ENCODE data around the gene CD180.

DNA sequence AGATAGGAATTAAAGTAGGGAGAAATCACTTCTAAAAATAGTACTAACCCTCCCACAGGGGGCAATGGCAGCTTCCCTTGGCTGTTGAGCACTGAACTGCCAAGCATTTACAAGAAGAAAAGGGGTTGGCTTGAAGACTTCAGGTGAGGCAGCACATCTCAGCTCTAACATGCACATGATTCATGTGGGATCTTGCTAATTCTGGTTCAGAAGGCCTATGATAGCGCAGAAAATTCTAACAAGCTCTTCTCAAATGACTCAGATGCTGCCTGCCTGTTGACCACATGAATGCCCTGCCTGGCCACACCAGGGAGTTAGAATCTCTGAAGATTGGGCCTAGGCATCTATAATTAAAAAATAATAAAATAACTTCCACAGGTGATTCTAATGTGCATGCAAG, 22.6 kb downstream of the CD180 start:
- no peak for TF ChIP-seq EZH2 (IDR thresholded peaks at IDR 0.05; ENCODE audit: borderline replicate concordance)
- TF ChIP-seq, protein P1, sequence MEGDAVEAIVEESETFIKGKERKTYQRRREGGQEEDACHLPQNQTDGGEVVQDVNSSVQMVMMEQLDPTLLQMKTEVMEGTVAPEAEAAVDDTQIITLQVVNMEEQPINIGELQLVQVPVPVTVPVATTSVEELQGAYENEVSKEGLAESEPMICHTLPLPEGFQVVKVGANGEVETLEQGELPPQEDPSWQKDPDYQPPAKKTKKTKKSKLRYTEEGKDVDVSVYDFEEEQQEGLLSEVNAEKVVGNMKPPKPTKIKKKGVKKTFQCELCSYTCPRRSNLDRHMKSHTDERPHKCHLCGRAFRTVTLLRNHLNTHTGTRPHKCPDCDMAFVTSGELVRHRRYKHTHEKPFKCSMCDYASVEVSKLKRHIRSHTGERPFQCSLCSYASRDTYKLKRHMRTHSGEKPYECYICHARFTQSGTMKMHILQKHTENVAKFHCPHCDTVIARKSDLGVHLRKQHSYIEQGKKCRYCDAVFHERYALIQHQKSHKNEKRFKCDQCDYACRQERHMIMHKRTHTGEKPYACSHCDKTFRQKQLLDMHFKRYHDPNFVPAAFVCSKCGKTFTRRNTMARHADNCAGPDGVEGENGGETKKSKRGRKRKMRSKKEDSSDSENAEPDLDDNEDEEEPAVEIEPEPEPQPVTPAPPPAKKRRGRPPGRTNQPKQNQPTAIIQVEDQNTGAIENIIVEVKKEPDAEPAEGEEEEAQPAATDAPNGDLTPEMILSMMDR (IDR thresholded peaks at IDR 0.05; ENCODE audit: poor library complexity): no peak
- TF ChIP-seq EZH2phosphoT487 (IDR thresholded peaks at IDR 0.05; ENCODE audit: low read depth, severe bottlenecking, unreplicated experiment): no peak
